HepG2 (cell line): Measurements from ENCODE around the gene GPSM1. TPM values are rescaled to one million over a fixed set of nuclear protein-coding genes. Genes with fewer than 3 reads are reported as not detected.

Experiments
- ARNTL ChIP-seq: sonication (generic); formaldehyde crosslinking; IDR thresholded peaks from 2 replicates; pipeline ENCODE4 v1.4.0; 2020; ENCODE audit warnings: mild to moderate bottlenecking, missing genetic modification reagents
- ATF1 ChIP-seq: IDR thresholded peaks from 2 replicates; pipeline ENCODE4 v1.6.1; 2016; ENCODE audit warnings: mild to moderate bottlenecking, control low read depth
- CREM ChIP-seq, 2 experiments: sonication (generic) in 1 of 2; formaldehyde crosslinking in 1 of 2; IDR thresholded peaks; 2 replicates each; pipeline versions ENCODE4 v1.4.0 to v1.6.1; 2016 to 2020; ENCODE audit warnings: antibody characterized with exemption in 1 of 2, mild to moderate bottlenecking in 1 of 2, missing genetic modification reagents in 1 of 2
- GATA4 ChIP-seq: sonication (generic); IDR thresholded peaks from 2 replicates; pipeline ENCODE4 v1.6.1; 2016; ENCODE audit warnings: antibody characterized with exemption, low read depth, borderline replicate concordance
- HNRNPUL1 ChIP-seq: fragments of 200-400 bp; formaldehyde crosslinking; IDR thresholded peaks from 2 replicates; pipeline ENCODE4 v1.6.1; 2017; ENCODE audit warnings: low read depth, mild to moderate bottlenecking, low read length, moderate library complexity
- KMT2B ChIP-seq: IDR thresholded peaks from 2 replicates; pipeline ENCODE4 v1.6.1; 2016; ENCODE audit warnings: missing genetic modification reagents, missing compliant biosample characterization
- NFKBIZ ChIP-seq: IDR thresholded peaks from 2 replicates; pipeline ENCODE4 v1.6.1; 2018; ENCODE audit warnings: missing genetic modification reagents, missing compliant biosample characterization
- NR1H2 ChIP-seq: sonication (generic); formaldehyde crosslinking; IDR thresholded peaks from 2 replicates; pipeline ENCODE4 v1.8.1; 2022; ENCODE audit warnings: low read depth, missing genetic modification reagents, borderline replicate concordance
- SIX1 ChIP-seq: sonication (generic); formaldehyde crosslinking; IDR thresholded peaks from 2 replicates; pipeline ENCODE4 v1.4.0; 2020; ENCODE audit warnings: missing genetic modification reagents, borderline replicate concordance
- SRY ChIP-seq: sonication (generic); formaldehyde crosslinking; IDR thresholded peaks from 2 replicates; pipeline ENCODE4 v1.8.0; 2022; ENCODE audit warnings: mild to moderate bottlenecking, missing genetic modification reagents
- TOE1 ChIP-seq: sonication (generic); formaldehyde crosslinking; IDR thresholded peaks from 2 replicates; pipeline ENCODE4 v1.4.0; 2020; ENCODE audit warnings: mild to moderate bottlenecking, missing genetic modification reagents
- ZKSCAN8 ChIP-seq: IDR thresholded peaks from 2 replicates; pipeline ENCODE4 v1.6.1; 2016; ENCODE audit warnings: borderline replicate concordance, missing genetic modification reagents, missing compliant biosample characterization
- polyA plus RNA-seq, 8 experiments: library from polyadenylated mRNA; depleted of rRNA in 3 of 8; stranded (reverse) in 7 of 8; unstranded in 1 of 8; fragments of >200 nt; fragmentation: Illumina TruSeq in 4 of 8; extraction: Trizol in 4 of 8; gene quantifications; 2 replicates each; pipeline versions ENCODE4 v1.2.1 to v1.2.3, GENCODE V29; 2011 to 2016; ENCODE audit warnings: low read depth in 4 of 8, missing spikeins in 1 of 8, mixed read lengths in 1 of 8; ENCODE audit not compliant: insufficient read depth in 1 of 8
- total RNA-seq, 5 experiments: library from RNA; depleted of rRNA; stranded (reverse); fragments of >200 nt; fragmentation: Illumina TruSeq; extraction: Trizol; gene quantifications; 2 replicates each; pipeline ENCODE4 v1.2.3, GENCODE V29; 2016; ENCODE audit warnings: low read depth in 1 of 5
- TF ChIP-seq, protein P1 (sequence below), 2 experiments: sonication (generic) in 1 of 2; formaldehyde crosslinking in 1 of 2; IDR thresholded peaks; 2 replicates each; pipeline versions ENCODE4 v1.6.1 to v1.9.0; 2014 to 2022; ENCODE audit warnings: antibody characterized with exemption in 1 of 2, borderline replicate concordance in 1 of 2, inconsistent platforms in 1 of 2, low read depth in 1 of 2, missing genetic modification reagents in 1 of 2
- TF ChIP-seq, protein P2 (sequence below): sonication (generic); formaldehyde crosslinking; IDR thresholded peaks from 2 replicates; pipeline ENCODE4 v1.4.0; 2020; ENCODE audit warnings: missing genetic modification reagents, borderline replicate concordance
- TF ChIP-seq, protein P3 (sequence below): sonication (generic); formaldehyde crosslinking; IDR thresholded peaks from 2 replicates; pipeline ENCODE4 v1.8.0; 2022; ENCODE audit warnings: mild to moderate bottlenecking, missing genetic modification reagents, borderline replicate concordance

GPSM1 gene
- total and polyA plus RNA-seq, 2 of the 13 experiments (the other 11 are each of a cell fraction or from before 2014, with no cell fraction given) = 1.0 to 2.4 TPM

DNA sequence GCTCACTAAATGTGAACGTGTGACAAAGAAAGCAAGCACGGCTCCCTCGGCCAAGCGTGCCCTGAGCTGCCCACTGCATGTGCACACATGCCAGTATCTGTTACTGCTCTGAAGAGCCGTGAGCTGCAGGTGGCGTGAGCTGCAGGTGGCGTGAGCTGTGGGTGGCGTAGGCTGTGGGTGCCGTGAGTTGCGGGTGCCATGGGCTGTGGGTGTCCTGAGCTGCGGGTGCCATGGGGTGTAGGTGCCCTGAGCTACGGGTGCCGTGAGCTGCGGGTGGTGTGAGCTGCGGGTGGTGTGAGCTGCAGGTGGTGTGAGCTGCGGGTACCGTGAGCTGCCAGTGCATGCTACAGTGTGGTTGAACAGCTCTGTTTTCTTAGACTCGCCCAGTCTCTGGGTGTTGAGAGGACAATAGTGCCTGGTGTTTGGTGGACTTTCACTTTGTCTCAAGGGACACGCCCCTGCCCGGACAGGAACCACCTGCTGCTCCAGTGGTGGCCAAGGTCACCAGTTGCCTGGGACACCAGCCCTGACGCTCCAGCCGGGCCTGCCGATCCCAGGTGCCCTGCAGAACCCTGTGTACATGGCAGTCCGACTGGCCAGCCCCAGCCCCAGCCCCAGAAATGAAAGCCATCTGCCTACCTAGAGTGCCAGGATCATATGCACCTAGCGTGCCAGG is 30.2 kb upstream of the GPSM1 start (continued):
- TF ChIP-seq ARNTL (CRISPR knock-in tag) (peak; percentile 19; the same call in 1 of the 2 replicates), GATA4 (no peak), NR1H2 (peak; percentile 81; the same call in 1 of the 2 replicates), ZKSCAN8 (no peak), KMT2B (CRISPR knock-in tag) (0 out of 2 replicates have a peak, but pooled peaks have one; percentile 20), CREM (IDR thresholded peaks at IDR 0.05) (no peak), CREM (CRISPR knock-in tag; IDR thresholded peaks at IDR 0.05) (no peak), ATF1 (no peak), SRY (peak; percentile 52; the same call in 1 of the 2 replicates), SIX1 (no peak), NFKBIZ (CRISPR knock-in tag) (no peak), HNRNPUL1 (no peak), TOE1 (CRISPR knock-in tag) (no peak)
- TF ChIP-seq, protein P1, sequence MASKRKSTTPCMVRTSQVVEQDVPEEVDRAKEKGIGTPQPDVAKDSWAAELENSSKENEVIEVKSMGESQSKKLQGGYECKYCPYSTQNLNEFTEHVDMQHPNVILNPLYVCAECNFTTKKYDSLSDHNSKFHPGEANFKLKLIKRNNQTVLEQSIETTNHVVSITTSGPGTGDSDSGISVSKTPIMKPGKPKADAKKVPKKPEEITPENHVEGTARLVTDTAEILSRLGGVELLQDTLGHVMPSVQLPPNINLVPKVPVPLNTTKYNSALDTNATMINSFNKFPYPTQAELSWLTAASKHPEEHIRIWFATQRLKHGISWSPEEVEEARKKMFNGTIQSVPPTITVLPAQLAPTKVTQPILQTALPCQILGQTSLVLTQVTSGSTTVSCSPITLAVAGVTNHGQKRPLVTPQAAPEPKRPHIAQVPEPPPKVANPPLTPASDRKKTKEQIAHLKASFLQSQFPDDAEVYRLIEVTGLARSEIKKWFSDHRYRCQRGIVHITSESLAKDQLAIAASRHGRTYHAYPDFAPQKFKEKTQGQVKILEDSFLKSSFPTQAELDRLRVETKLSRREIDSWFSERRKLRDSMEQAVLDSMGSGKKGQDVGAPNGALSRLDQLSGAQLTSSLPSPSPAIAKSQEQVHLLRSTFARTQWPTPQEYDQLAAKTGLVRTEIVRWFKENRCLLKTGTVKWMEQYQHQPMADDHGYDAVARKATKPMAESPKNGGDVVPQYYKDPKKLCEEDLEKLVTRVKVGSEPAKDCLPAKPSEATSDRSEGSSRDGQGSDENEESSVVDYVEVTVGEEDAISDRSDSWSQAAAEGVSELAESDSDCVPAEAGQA (IDR thresholded peaks at IDR 0.05; ENCODE audit: low read depth) = no peak
- TF ChIP-seq, protein P1 (CRISPR knock-in tag; IDR thresholded peaks at IDR 0.05; ENCODE audit: borderline replicate concordance) = no peak
- TF ChIP-seq, protein P2, sequence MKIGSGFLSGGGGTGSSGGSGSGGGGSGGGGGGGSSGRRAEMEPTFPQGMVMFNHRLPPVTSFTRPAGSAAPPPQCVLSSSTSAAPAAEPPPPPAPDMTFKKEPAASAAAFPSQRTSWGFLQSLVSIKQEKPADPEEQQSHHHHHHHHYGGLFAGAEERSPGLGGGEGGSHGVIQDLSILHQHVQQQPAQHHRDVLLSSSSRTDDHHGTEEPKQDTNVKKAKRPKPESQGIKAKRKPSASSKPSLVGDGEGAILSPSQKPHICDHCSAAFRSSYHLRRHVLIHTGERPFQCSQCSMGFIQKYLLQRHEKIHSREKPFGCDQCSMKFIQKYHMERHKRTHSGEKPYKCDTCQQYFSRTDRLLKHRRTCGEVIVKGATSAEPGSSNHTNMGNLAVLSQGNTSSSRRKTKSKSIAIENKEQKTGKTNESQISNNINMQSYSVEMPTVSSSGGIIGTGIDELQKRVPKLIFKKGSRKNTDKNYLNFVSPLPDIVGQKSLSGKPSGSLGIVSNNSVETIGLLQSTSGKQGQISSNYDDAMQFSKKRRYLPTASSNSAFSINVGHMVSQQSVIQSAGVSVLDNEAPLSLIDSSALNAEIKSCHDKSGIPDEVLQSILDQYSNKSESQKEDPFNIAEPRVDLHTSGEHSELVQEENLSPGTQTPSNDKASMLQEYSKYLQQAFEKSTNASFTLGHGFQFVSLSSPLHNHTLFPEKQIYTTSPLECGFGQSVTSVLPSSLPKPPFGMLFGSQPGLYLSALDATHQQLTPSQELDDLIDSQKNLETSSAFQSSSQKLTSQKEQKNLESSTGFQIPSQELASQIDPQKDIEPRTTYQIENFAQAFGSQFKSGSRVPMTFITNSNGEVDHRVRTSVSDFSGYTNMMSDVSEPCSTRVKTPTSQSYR = no peak
- TF ChIP-seq, protein P3, sequence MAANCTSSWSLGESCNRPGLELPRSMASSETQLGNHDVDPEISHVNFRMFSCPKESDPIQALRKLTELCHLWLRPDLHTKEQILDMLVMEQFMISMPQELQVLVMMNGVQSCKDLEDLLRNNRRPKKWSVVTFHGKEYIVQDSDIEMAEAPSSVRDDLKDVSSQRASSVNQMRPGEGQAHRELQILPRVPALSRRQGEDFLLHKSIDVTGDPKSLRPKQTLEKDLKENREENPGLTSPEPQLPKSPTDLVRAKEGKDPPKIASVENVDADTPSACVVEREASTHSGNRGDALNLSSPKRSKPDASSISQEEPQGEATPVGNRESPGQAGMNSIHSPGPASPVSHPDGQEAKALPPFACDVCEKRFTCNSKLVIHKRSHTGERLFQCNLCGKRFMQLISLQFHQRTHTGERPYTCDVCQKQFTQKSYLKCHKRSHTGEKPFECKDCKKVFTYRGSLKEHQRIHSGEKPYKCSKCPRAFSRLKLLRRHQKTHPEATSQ (CRISPR knock-in tag) = no peak
